SKM-1 treated with dmso at 0.1 percent for 144 hours (cell line): ENCODE data around the gene HINT3.
A peak's percentile ranks its signal among the peaks of the same experiment; 100 is the strongest.
"Not testable (repeated sequence)": the region's sequence is repeated elsewhere in the genome, so short reads cannot be mapped to it uniquely, and the experiment has no call there.

Source experiments
- DNase-seq: peaks from one replicate; lab custom pipeline; 2025; ENCODE audit not compliant: unreplicated experiment; lab: John Stamatoyannopoulos, UW

Gene HINT3

DNA sequence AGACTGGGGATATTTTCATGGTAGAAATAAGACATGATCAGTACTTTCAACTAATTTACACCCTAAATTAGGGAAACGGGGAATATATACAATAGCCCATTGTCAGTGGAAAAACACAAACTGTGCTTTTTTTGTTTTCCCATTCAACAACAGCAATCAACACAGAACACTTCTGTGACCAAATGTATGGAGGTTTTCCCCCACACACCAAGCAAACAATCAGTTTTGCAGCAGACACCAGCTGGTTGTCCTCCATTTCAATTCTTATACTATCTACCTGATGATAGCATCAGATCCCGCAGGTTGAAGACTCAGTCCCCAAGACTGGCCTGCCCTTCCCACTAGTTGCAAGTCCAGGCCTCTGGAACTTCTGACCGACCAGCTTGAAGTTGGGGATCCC lies 4.5 kb downstream of the HINT3 start:
- DNase-seq: no peak

DNA sequence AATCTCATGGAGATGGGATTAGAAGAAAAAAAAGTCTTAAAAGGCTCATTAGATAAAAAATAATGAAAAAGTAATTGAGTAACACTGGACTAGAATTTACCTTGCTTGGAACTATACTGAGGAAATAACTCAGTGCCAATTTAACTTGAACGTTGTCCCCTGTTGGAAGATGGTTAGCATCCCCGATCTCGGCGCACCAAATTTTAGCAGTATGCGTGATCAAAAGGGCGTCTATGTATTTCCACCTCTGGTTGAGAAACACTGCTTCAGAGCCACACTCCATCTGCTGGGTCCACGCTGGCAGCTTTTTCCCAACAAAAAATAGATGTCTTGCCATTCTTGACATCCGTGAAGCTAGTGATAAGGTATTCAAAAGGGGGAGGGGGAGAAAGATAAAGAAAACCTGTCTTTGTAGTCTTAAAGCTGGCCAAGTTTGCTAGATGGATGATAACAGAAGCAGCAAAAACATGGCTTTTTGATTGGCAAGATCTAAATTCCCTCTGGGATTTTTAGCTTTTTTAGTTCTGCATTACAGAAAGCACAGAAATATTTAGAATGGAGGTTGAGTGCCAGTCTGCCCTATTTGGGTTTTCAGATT lies 6.4 kb downstream of the HINT3 start:
- no peak for DNase-seq

DNA sequence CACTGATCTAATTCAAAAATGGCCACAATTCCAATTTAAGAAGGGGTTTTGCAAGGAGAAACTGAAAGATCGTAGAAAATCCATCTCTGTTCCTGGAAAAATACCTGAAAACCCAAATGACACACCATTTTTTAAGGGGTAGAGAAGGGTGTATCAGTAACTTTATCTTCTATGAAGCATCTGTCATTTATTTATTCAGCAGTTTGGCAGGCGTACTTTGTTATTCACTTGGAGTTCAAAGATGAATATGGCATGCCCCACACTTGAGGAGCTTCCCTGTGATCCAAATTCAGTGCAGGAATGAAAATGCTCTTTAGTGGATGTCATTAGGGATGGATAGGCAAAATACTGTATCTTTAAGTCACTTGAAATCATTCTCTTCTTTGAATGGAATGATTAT lies 7.2 kb downstream of the HINT3 start:
- DNase-seq: no peak

DNA sequence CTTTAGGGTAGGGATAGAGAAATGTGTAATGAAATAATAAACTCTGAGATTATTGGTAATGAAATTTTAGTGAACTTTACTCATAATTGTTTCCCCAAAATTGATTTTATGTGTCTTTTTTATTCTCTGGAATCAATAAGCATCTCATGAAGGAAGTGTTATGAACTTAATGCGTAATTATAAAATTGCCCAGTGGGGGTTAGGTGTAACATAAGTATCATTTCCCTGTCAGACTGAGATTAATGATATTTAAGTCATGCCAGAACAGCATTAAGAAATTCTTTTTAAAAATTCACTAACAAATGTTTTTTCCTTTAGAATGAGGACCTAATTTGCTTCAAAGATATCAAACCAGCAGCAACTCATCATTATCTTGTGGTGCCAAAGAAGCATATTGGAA lies 10.0 kb downstream of the HINT3 start:
- DNase-seq: no peak

- no peak for DNase-seq
These were observed 11.9 kb downstream of the HINT3 start for GRCh38 chr6:125968493-125968892.

DNA sequence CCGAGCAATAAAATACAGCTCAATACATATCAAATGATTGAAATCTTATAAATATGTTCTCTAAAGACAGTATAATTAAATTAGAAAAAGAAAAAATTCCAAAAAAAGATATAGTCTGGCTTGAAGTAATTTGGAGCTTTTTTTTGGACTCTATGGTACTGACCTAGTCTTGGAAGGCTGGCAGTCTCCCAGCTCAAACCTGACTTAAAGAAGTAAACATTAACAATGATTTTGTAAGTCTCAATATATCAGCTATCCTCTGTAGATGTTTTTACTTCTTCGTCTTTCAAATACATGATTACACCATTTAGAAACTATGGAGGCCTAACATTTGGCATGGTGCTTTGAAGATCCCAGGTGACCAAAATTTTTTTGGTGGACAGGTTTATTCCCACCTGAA lies 14.2 kb downstream of the HINT3 start:
- DNase-seq: no peak

DNA sequence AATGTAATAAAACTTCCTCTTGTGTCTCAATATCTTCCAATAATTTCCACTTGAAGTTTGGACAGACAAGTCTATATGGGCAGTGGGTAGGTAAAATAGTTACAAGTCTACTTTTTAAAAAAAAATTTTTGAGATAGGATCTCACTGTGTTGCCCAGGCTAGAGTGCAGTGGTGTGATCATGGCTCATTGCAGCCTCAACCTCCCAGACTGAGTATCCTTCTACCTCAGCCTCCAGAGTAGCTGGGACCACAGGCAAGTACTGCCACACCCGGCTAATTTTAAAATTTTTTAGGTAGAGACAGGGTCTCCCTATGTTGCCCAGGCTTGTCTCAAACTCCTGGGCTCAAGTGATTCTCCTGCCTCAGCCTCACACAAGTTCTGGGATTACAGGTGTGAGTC lies 15.9 kb downstream of the HINT3 start:
- DNase-seq: not testable (repeated sequence)

DNA sequence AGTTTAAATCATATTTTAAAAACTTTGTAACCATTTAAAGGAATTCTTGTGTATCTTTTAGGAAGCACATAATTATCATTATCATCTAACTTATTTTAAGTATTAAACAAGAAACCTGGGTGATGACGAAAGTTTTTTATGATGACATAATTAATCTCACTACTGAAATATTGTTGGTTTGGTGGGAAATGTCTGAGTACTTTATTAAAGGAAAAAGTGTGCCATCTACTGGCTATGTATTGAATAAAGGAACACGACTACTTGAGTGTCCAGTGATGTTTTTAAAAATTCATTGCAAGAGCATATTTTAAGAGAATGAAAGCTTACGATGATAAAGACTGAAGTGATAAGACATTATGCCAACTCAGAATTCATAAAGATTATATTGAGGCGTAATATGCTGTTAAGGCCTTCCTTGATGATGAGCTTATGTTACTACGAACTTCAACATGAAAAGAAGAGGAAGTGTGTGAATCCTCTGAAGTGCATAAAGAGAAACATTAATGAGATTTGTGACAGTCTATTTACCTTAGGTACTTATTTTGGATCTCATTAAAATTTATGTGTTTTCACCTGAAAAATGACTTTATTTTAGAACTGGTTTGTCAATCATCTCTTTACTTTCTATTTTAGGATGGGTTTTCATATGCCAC lies 17.8 kb downstream of the HINT3 start:
- DNase-seq: peak; percentile 37

DNA sequence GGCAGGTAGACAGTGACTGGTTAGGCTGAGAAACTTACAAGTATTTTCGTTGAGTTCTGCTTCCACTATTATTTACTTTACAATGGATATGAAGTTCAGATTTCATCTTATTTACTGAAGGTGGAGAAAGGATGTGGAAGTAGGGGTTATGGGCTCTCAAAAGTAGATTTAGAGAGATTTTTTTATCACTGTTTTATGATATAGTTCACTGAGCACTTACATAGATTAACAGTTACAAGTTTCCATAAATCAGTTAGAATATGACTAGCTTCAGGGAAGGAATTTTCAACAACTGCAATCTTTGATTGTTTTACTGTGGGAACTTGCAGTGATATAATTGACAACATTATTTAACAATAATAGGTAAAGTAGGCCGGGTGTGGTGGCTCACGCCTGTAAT lies 22.5 kb downstream of the HINT3 start:
- no peak for DNase-seq

DNA sequence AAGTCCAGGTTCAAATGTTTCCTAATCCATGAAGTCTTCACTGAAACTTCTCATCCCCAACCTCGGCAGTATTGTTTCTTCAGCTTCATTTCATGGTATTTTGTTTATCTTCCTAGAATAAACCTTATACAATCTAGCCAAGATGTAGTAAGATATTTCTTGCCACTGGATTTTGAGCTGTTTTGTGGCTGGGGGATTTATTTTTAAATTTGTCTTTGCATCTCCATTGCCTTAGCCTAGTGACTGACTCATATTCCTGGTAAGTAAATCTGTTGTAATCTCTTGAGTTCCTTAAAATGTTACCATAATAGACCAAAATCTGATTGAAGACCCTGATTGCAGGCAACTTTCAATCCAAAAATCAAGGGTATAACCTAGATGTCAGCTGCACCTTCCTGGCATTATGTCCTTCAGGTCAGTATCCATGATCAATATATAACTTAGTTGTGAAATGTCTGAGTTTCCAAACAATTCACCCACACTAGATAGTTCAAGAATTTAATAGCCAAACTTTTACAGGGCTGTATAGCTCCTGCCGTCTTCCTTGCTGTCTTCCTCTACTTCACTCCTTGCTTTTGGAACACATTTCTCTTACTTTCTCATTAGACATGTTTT lies 25.1 kb downstream of the HINT3 start:
- DNase-seq: no peak

DNA sequence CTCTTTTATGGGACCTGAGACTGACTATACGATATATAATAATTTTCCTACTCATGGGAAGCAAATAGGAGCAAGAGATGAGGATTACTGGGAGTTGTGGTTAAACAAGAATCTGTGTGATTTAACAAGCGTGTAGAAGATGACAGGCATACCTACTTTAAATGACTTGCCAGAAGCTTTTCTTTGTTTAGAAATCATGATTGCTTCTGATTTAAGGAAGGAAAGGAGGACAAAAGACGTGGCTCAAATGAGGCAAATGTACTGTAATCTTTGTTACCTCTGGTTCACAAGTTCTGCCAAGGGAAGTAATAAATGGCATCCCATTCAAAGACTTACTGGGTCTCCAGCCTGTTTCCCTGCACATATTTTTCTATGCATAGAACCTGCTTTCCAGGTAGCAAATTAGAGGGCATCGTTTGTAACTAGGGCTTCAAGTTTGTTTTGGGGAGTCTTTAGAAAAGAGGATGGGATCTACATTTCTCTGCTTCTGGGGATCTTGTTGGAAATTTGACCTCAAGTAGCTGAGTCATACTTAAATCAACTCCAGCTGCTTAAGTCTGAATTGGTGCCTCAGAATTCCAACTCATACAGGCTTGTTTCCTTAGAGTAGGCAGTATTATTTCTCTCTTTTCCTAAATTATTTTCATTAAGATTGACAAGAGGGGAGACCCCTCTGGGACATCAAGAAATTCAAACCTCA lies 26.8 kb downstream of the HINT3 start:
- no peak for DNase-seq

GRCh38 chr6:125984311-125984710 lies 27.7 kb downstream of the HINT3 start:
- DNase-seq: no peak

- no peak for DNase-seq
These were observed 29.0 kb downstream of the HINT3 start for GRCh38 chr6:125985522-125985921.

DNA sequence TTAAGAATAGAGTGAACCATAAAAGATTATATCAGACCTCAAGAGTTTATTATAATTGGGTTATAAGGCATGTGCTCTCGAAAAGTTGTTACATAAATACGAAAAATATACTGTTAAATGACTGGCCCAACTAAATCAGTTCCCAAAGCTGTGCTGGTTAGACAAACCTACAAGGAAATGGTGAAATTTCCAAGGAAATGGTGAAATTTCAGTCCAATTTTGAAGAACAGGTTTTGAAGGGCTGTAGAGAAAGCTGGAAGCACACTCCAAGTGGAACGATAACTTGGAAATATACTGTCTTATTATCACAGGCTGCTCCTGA lies 29.4 kb downstream of the HINT3 start:
- DNase-seq: peak; percentile 53

DNA sequence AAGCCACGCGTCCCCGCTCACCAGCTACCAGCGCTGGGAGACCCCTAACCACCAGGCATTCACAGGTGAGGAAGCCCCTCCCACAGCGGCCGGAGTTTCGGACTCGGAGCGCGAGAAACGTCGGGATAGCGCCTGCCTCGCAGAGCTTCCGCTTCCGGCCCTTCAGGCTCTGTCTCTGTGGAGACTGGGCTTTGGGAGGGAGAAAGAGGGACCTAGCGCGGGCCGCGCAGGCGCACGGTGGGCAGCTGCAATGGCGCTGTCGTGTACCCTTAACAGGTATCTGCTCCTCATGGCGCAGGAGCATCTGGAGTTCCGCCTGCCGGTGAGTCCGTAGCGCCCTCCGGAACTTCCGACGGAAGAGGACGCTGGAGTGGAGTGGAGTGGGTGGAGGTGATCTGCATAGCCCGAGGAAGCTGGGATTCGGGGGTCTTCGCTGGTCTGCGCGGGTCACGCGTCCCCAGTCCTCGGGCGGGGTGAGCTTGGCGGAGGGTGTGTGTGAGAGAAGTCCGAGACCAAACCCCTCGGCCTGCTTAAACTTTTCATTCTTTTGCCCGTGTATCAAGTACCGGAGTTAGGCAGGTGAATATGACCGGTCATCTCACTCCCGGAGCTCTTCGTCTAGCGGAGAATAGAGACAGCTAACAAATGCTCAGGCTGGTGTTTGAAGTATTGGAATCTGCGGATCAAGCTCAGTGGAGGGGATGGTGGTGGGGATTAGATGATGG lies 29.9 kb downstream of the HINT3 start, which contains the start of gene TRMT11:
TRMT11 (plus strand) TSS at position 240 of the 725 bp plus-strand sequence; CDS start at position 251, 11 bp downstream.
- DNase-seq: peak; percentile 84

GRCh38 chr6:125987026-125987617 lies 30.6 kb downstream of the HINT3 start:
- peak; percentile 31 for DNase-seq

GRCh38 chr6:125988280-125988679 lies 31.7 kb downstream of the HINT3 start:
- DNase-seq: no peak

DNA sequence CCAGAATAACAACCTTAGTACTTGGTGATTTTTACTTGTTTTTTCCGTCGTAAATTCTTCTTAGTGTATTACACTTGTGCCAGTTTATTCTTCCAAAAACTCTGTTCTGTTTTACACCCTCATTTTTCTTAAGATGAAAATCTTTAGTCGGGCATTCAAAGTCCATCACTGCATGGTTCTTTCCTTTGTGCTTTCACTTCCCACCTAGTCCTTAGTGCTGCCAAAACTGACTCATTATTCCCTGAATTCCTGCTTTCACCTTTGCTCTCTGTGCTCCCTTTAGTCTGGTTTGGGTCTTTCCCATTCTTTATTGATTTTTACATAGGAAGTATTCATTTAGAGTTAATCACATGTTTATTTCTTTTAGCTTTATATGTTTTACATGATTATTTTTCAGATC lies 33.1 kb downstream of the HINT3 start:
- DNase-seq: no peak

DNA sequence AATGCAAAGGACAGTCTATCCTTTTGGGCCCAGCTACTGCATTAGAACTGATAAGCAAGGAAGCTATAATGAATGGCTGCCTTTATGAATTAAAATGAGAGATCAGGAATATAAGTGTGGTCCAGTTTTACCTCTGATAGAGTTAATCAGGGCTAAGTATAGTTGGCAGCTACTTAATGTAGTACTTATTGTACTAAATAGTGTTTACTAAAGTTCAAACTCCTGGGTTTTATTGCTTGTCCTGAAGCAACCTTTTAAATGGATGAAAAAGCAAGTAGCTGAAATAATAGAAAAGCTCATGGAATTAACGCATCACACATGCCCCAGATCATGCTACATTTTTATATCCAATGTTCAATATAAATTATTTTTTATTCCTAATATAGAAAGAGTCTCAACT lies 35.1 kb downstream of the HINT3 start:
- DNase-seq: no peak

DNA sequence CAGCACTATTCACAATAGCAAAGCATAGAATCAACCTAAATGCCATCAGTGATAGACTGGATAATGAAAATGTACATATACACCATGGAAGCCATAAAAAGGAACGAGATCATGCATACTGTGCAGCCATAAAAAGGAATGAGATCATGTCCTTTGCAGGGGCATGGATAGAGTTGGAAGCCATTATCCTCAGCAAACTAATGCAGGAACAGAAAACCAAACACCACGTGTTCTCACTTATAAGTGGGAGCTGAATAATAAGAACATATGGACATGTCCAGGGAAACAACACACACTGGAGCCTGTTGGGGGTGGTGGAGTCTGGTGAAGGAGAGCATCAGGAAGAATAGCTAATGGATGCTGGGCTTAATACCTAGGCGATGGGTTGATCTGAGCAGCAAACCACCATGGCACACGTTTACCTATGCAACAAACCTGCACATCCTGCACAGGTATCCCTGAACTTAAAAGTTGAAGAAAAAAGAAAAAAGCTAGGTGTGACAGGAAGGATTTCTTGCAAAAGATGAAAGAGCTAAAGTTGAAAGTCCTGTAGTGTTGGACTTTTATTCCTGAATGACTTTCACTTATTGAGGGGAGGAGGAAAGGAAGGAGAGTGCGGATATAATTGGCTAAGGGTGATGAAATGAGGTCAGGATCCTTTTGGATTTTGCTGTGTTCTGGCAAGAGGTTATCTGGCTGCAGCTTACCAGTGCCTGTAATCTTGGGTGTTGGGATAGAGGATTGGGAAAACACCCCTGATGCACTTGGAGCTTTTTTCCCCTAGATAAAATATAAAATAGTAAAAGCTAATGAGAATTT lies 38.3 kb downstream of the HINT3 start:
- no peak for DNase-seq
